ENCODE data around the gene DESI2. TPM values are rescaled to one million over a fixed set of nuclear protein-coding genes. Genes with fewer than 3 reads are reported as not detected.

Gene DESI2
- total RNA-seq, 1 experiment from 2014 or later = 53.9 TPM

- no TSS peak for BruUV-seq (replicated peaks)
- CTCF ChIA-PET = no interaction called here
Observed at GRCh38 chr1:244757091-244757939, 104.4 kb downstream of the DESI2 start.

More at GRCh38 chr1:244757091-244757939, 104.4 kb downstream of the DESI2 start:
- no peaks in the 10 kb centered on the region for H3K27me3 ChIP-seq (ENCODE audit: control insufficient read depth, insufficient read depth, low read length)
- no peaks in the 10 kb centered on the region for H3K36me3 ChIP-seq (ENCODE audit: control insufficient read depth, insufficient read depth, low read length)
- H3K4me3 ChIP-seq (ENCODE audit: low read depth in 2 of 2, low read length in 2 of 2) = no peak overlapping the region
- no peaks in the 10 kb centered on the region for H3K4me1 ChIP-seq (ENCODE audit: control insufficient read depth, insufficient read depth, low read length)
- POLR2A ChIA-PET = no interaction called here
- no peaks in the 10 kb centered on the region for H3K9me3 ChIP-seq (ENCODE audit: control insufficient read depth, insufficient read depth, low read depth, low read length)
- TF ChIP-seq, protein P1, sequence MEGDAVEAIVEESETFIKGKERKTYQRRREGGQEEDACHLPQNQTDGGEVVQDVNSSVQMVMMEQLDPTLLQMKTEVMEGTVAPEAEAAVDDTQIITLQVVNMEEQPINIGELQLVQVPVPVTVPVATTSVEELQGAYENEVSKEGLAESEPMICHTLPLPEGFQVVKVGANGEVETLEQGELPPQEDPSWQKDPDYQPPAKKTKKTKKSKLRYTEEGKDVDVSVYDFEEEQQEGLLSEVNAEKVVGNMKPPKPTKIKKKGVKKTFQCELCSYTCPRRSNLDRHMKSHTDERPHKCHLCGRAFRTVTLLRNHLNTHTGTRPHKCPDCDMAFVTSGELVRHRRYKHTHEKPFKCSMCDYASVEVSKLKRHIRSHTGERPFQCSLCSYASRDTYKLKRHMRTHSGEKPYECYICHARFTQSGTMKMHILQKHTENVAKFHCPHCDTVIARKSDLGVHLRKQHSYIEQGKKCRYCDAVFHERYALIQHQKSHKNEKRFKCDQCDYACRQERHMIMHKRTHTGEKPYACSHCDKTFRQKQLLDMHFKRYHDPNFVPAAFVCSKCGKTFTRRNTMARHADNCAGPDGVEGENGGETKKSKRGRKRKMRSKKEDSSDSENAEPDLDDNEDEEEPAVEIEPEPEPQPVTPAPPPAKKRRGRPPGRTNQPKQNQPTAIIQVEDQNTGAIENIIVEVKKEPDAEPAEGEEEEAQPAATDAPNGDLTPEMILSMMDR (IDR thresholded peaks at IDR 0.05) = no peak
- TF ChIP-seq TCF7L2 (IDR thresholded peaks at IDR 0.05; ENCODE audit: low read depth, low read length) (no peak), REST (IDR thresholded peaks at IDR 0.05; ENCODE audit: insufficient read depth in 1 of 2, low read depth in 2 of 2, low read length in 1 of 2) (no peak), POLR2AphosphoS5 (IDR thresholded peaks at IDR 0.05; ENCODE audit: low read depth, low read length) (no peak), SIN3A (IDR thresholded peaks at IDR 0.05; ENCODE audit: borderline replicate concordance, insufficient read depth, low read depth, low read length) (no peak)
- no peak for DNase-seq (ENCODE audit: low read depth, low spot score)
- in situ Hi-C loops (cut with HindIII; ENCODE audit: low pct_unique_long_range_greater_than_20kb, low sequenced_read_pairs) (no loop called here), intact Hi-C loops (cut with micrococcal nuclease; ENCODE audit: unreplicated experiment) (no loop called here)
- H3K27ac ChIP-seq (ENCODE audit: low read length) = no peak overlapping the region
- no peak for ATAC-seq

Other genes with a start within 250 kb of the DESI2 start
- 42.2 TPM for gene ADSS2, start 201.2 kb upstream of the DESI2 start, total RNA-seq (2021; ENCODE audit: unreplicated experiment)
- gene CATSPERE, start 191.9 kb upstream of the DESI2 start, total RNA-seq (2021; ENCODE audit: unreplicated experiment) = 0.31 TPM
- 55.0 TPM for gene COX20, start 182.5 kb downstream of the DESI2 start, total RNA-seq (2021; ENCODE audit: unreplicated experiment)
- gene HNRNPU, start 211.4 kb downstream of the DESI2 start, total RNA-seq (2021; ENCODE audit: unreplicated experiment) = 361 TPM

All from Panc1 (cell line).